T-cell (primary cell): ENCODE measurements around the gene MOCOS. TPM values are rescaled to one million over a fixed set of nuclear protein-coding genes. Genes with fewer than 3 reads are reported as not detected.

Experiments used
- ATAC-seq, 4 experiments: fragments of 200-7000 bp in 3 of 4; fragments of 150-1000 bp in 1 of 4; cut with Tn5 transposase; replicated peaks in 1 of 4; 1 replicate in 3 of 4; 2 replicates in 1 of 4; pipeline ENCODE4 v1.10.0; 2021; ENCODE audit warnings: moderate library complexity in 3 of 4, mild to moderate bottlenecking in 2 of 4, moderate number of reproducible peaks in 1 of 4
- CTCF ChIA-PET, 2 donors: fragments of 300-600 bp; sonication (Branson Sonifier 250); formaldehyde crosslinking; loops; one replicate each; lab custom pipeline; 2022; ENCODE audit warnings: antibody characterized with exemption in 2 of 2; lab: Charles Lee
- POLR2A ChIA-PET, 2 donors: fragments of 300-600 bp; sonication (Branson Sonifier 250); formaldehyde crosslinking; loops; one replicate each; lab custom pipeline; 2022; ENCODE audit warnings: antibody characterized with exemption in 2 of 2; lab: Charles Lee
- DNase-seq, 35 experiments: peaks; one replicate each; pipeline versions ENCODE4 v3.0.0 to v3.0.0-alpha.2; 2013 to 2023
- H3K27ac ChIP-seq: one replicate; pipeline ENCODE4 v1.5.1; 2013; ENCODE audit warnings: low read length
- H3K27me3 ChIP-seq, 2 experiments: replicated peaks in 1 of 2; 1 replicate in 1 of 2; 2 replicates in 1 of 2; pipeline versions ENCODE4 v1.6.1 to v1.7.0; 2013; ENCODE audit warnings: low read length in 1 of 2, mixed read lengths in 1 of 2; ENCODE audit not compliant: control insufficient read depth in 2 of 2, insufficient read depth in 2 of 2; ENCODE audit errors: extremely low read depth in 1 of 2
- H3K36me3 ChIP-seq, 2 donors: 1 replicate in 1 of 2; 2 replicates in 1 of 2; pipeline versions ENCODE4 v1.6.1 to v1.7.0; 2013; ENCODE audit warnings: low read length in 1 of 2; ENCODE audit not compliant: control insufficient read depth in 2 of 2, insufficient read depth in 1 of 2; ENCODE audit errors: extremely low read depth in 1 of 2
- H3K4me1 ChIP-seq, 2 experiments: 1 replicate in 1 of 2; 2 replicates in 1 of 2; pipeline versions ENCODE4 v1.6.1 to v1.7.0; 2013; ENCODE audit warnings: low read length in 2 of 2, mixed read lengths in 1 of 2; ENCODE audit not compliant: insufficient read depth in 2 of 2, control insufficient read depth in 1 of 2; ENCODE audit errors: extremely low read depth in 1 of 2
- H3K4me3 ChIP-seq, 2 donors: 1 replicate in 1 of 2; 2 replicates in 1 of 2; pipeline versions ENCODE4 v1.5.1 to v1.7.0; 2013; ENCODE audit warnings: mild to moderate bottlenecking in 2 of 2, low read length in 1 of 2, moderate library complexity in 1 of 2; ENCODE audit not compliant: control insufficient read depth in 1 of 2; ENCODE audit errors: extremely low read depth in 1 of 2
- H3K9me3 ChIP-seq: 2 replicates; pipeline ENCODE4 v1.7.0; 2013
- H3K27ac Mint-ChIP-seq, 2 donors: one replicate each; pipeline ENCODE4 v1.8.0; 2020 to 2021; ENCODE audit warnings: mild to moderate bottlenecking in 2 of 2, mixed read lengths in 2 of 2
- H3K27me3 Mint-ChIP-seq, 2 donors: one replicate each; pipeline ENCODE4 v1.8.0; 2021 to 2022; ENCODE audit warnings: mixed read lengths in 2 of 2
- H3K36me3 Mint-ChIP-seq: one replicate; pipeline ENCODE4 v1.8.0; 2021; ENCODE audit warnings: mixed read lengths
- H3K4me1 Mint-ChIP-seq, 3 donors: one replicate each; pipeline ENCODE4 v1.8.0; 2020 to 2022; ENCODE audit warnings: mixed read lengths in 3 of 3, mild to moderate bottlenecking in 1 of 3
- H3K4me3 Mint-ChIP-seq, 3 donors: one replicate each; pipeline ENCODE4 v1.8.0; 2020 to 2022; ENCODE audit warnings: mild to moderate bottlenecking in 3 of 3, mixed read lengths in 3 of 3, moderate library complexity in 3 of 3
- H3K9me3 Mint-ChIP-seq, 3 donors: one replicate each; pipeline ENCODE4 v1.8.0; 2020 to 2022; ENCODE audit warnings: mixed read lengths in 3 of 3
- WGBS: methylation state at CpG from one replicate; pipeline ENCODE4 v1.1.5; 2013; ENCODE audit warnings: missing lambda C conversion rate; ENCODE audit not compliant: insufficient coverage; 5-methylcytosine and 5-hydroxymethylcytosine counted together
- total RNA-seq, 35 experiments: library from RNA in 6 of 35; stranded (reverse) in 6 of 35; fragments of 120-200 nt in 1 of 35; gene quantifications; one replicate each; pipeline versions ENCODE4 v1.2.1 to v1.2.4 and lab custom pipeline; 2013 to 2026

Gene MOCOS
- total RNA-seq, 5 donors from 2014 or later (not counting 1 experiment from before 2014, with no cell fraction given): 0.05 to 0.47 (median 0.16) TPM

GRCh38 chr18:36294031-36294430, 106.7 kb downstream of the MOCOS start:
- no peak for ATAC-seq
- Histone ChIP-seq H3K27ac (no peak overlapping the region), H3K4me1 (peaks cover 0 to 15% of the 10 kb centered on the region in 2 experiments), H3K4me3 (no peak overlapping the region), H3K9me3 (no peaks in the 10 kb centered on the region), H3K27me3 (peaks cover 18 to 27% of the 10 kb centered on the region in 2 experiments), H3K36me3 (no peaks in the 10 kb centered on the region)
- Mint-ChIP-seq H3K36me3 (no peaks in the 10 kb centered on the region), H3K27ac (no peak overlapping the region), H3K27me3 (peaks cover 8 to 12% of the 10 kb centered on the region in 2 donors), H3K4me1 (peaks cover 0 to 2% (median under 1%) of the 10 kb centered on the region in 3 donors), H3K9me3 (no peaks in the 10 kb centered on the region), H3K4me3 (no peak overlapping the region)
- POLR2A ChIA-PET: no interaction called here
- 71% methylated on average over 1 of the region's 1 CpG for WGBS
- CTCF ChIA-PET: no interaction called here
- no peak for DNase-seq

- no peak overlapping the region for H3K4me3 ChIP-seq
- Mint-ChIP-seq H3K4me3 (no peak overlapping the region), H3K4me1 (peaks cover 0 to 2% (median 2%) of the 10 kb centered on the region in 3 donors), H3K9me3 (no peaks in the 10 kb centered on the region), H3K36me3 (no peaks in the 10 kb centered on the region), H3K27ac (no peak overlapping the region), H3K27me3 (peaks cover 18 to 22% of the 10 kb centered on the region in 2 donors)
- no peaks in the 10 kb centered on the region for H3K9me3 ChIP-seq
- peaks cover 26 to 32% of the 10 kb centered on the region in 2 experiments for H3K27me3 ChIP-seq
- peaks cover 0 to 15% of the 10 kb centered on the region in 2 experiments for H3K4me1 ChIP-seq
- H3K27ac ChIP-seq: no peak overlapping the region
- no CpG with 5 or more reads among the region's 1 CpG for WGBS
- POLR2A ChIA-PET: no interaction called here
- ATAC-seq (no peak), DNase-seq (no peak)
- no peaks in the 10 kb centered on the region for H3K36me3 ChIP-seq
- CTCF ChIA-PET: no interaction called here
Measured at GRCh38 chr18:36295214-36295613, 107.9 kb downstream of the MOCOS start.

- ChIA-PET CTCF (no interaction called here), POLR2A (no interaction called here)
- peaks cover 26 to 36% of the 10 kb centered on the region in 2 experiments for H3K27me3 ChIP-seq
- Mint-ChIP-seq H3K4me3 (no peak overlapping the region), H3K36me3 (no peaks in the 10 kb centered on the region), H3K4me1 (peaks cover 0 to 2% (median 2%) of the 10 kb centered on the region in 3 donors), H3K27me3 (peaks cover 25 to 29% of the 10 kb centered on the region in 2 donors), H3K9me3 (no peaks in the 10 kb centered on the region), H3K27ac (no peak overlapping the region)
- no peaks in the 10 kb centered on the region for H3K36me3 ChIP-seq
- H3K27ac ChIP-seq: no peak overlapping the region
- ATAC-seq (no peak), DNase-seq (no peak)
- 45% methylated on average over 13 of the region's 21 CpGs for WGBS
- H3K4me1 ChIP-seq: peaks cover 0 to 15% of the 10 kb centered on the region in 2 experiments
- H3K9me3 ChIP-seq: no peaks in the 10 kb centered on the region
- H3K4me3 ChIP-seq: no peak overlapping the region
Measured at GRCh38 chr18:36295880-36296301, 108.6 kb downstream of the MOCOS start.

GRCh38 chr18:36296650-36297416, 109.5 kb downstream of the MOCOS start:
- H3K36me3 ChIP-seq: no peaks in the 10 kb centered on the region
- H3K27ac ChIP-seq: no peak overlapping the region
- Mint-ChIP-seq H3K4me3 (no peak overlapping the region), H3K27me3 (peaks cover 25 to 30% of the 10 kb centered on the region in 2 donors), H3K4me1 (peaks cover 0 to 2% (median 2%) of the 10 kb centered on the region in 3 donors), H3K9me3 (no peaks in the 10 kb centered on the region), H3K27ac (no peak overlapping the region), H3K36me3 (no peaks in the 10 kb centered on the region)
- ATAC-seq: peak in 3 of 4 experiments; percentile 17 to 29 (median 18)
- peaks cover 26 to 37% of the 10 kb centered on the region in 2 experiments for H3K27me3 ChIP-seq
- H3K4me1 ChIP-seq: peaks cover 0 to 15% of the 10 kb centered on the region in 2 experiments
- H3K9me3 ChIP-seq: no peaks in the 10 kb centered on the region
- 3% methylated on average over 42 of the region's 47 CpGs for WGBS
- peak overlapping the region in 1 of 2 donors; percentile 6 for H3K4me3 ChIP-seq
- ChIA-PET POLR2A (no interaction called here), CTCF (interaction anchor here in 1 of 2 donors (0.6 kb wide), 2 partner anchors 252 to 1005 kb away, joined by 5 to 8 read pairs; no protein-coding TSS in a partner anchor)
- DNase-seq: no peak

- H3K36me3 Mint-ChIP-seq: no peaks in the 10 kb centered on the region
- H3K27me3 ChIP-seq: peaks cover 27 to 37% of the 10 kb centered on the region in 2 experiments
- ATAC-seq: peak in 2 of 4 experiments; percentile 24 to 32
- H3K4me1 Mint-ChIP-seq: peaks cover 0 to 2% (median 2%) of the 10 kb centered on the region in 3 donors
- H3K27me3 Mint-ChIP-seq: peaks cover 29 to 34% of the 10 kb centered on the region in 2 donors
- H3K36me3 ChIP-seq: no peaks in the 10 kb centered on the region
- DNase-seq: no peak
- H3K4me1 ChIP-seq: peaks cover 0 to 15% of the 10 kb centered on the region in 2 experiments
- CTCF ChIA-PET: interaction anchor here in 1 of 2 donors (0.6 kb wide), 2 partner anchors 251 to 1004 kb away, joined by 5 to 8 read pairs; no protein-coding TSS in a partner anchor
- no peak within 1 kb of the TSS for H3K27ac ChIP-seq
- H3K4me3 Mint-ChIP-seq: no peak within 1 kb of the TSS
- 1% methylated on average over 86 of the region's 91 CpGs for WGBS
- H3K27ac Mint-ChIP-seq: no peak within 1 kb of the TSS
- H3K4me3 ChIP-seq: peak within 1 kb of the TSS in 1 of 2 donors; percentile 47
- POLR2A ChIA-PET: no interaction called here
- no peaks in the 10 kb centered on the region for H3K9me3 ChIP-seq
- H3K9me3 Mint-ChIP-seq: no peaks in the 10 kb centered on the region
Measured at GRCh38 chr18:36297417-36298125, 110.3 kb downstream of the MOCOS start, which contains the start of gene FHOD3. TSS of gene FHOD3 (plus strand) at chr18:36297713. CDS start at chr18:36297836, 123 bp downstream.

GRCh38 chr18:36298126-36298741, 110.9 kb downstream of the MOCOS start:
- 1% methylated on average over 49 of the region's 67 CpGs for WGBS
- H3K36me3 ChIP-seq: no peaks in the 10 kb centered on the region
- no peak for DNase-seq
- Mint-ChIP-seq H3K27me3 (peaks cover 34 to 41% of the 10 kb centered on the region in 2 donors), H3K4me1 (peaks cover 0 to 2% (median 2%) of the 10 kb centered on the region in 3 donors), H3K27ac (no peak overlapping the region), H3K4me3 (no peak overlapping the region), H3K36me3 (no peaks in the 10 kb centered on the region), H3K9me3 (no peaks in the 10 kb centered on the region)
- peak overlapping the region in 1 of 2 donors; percentile 47 for H3K4me3 ChIP-seq
- H3K4me1 ChIP-seq: peaks cover 0 to 15% of the 10 kb centered on the region in 2 experiments
- ChIA-PET POLR2A (no interaction called here), CTCF (interaction anchor here (0.6 to 0.7 kb wide), 3 partner anchors 14 to 281 kb away, joined by 3 to 6 read pairs (median 4); no protein-coding TSS in a partner anchor)
- H3K27me3 ChIP-seq: peaks cover 26 to 41% of the 10 kb centered on the region in 2 experiments
- no peak for ATAC-seq
- no peak overlapping the region for H3K27ac ChIP-seq
- no peaks in the 10 kb centered on the region for H3K9me3 ChIP-seq
